Right ventricle myocardium inferior (tissue), 1 donor: Measurements from ENCODE around the gene ALAD. TPM values are rescaled to one million over a fixed set of nuclear protein-coding genes. Genes with fewer than 3 reads are reported as not detected.
"Not testable (repeated sequence)": the region's sequence is repeated elsewhere in the genome, so short reads cannot be mapped to it uniquely, and the experiment has no call there.

Experiments
- ATAC-seq: fragments of 200-7000 bp; cut with Tn5 transposase; one replicate; pipeline ENCODE4 v1.9.1; 2020; ENCODE audit warnings: mild to moderate bottlenecking, moderate library complexity
- DNase-seq: peaks from one replicate; pipeline ENCODE4 v3.0.0; 2021; ENCODE audit errors: missing footprints
- intact Hi-C: fragments of 100-400 bp; cut with DNase I; formaldehyde crosslinking; loops from one replicate; pipeline ENCODE4 v1.11.0; 2022
- total RNA-seq: library from RNA; stranded (reverse); fragmentation: NEBNext Ultra II Directional; extraction: Animal tissue kit (Norgen Biotek cat#: 25700); gene quantifications from one replicate; pipeline ENCODE4 v1.2.1, GENCODE V29; 2021
- donor health status: DM: no; HTN: yes; CAD: no; lungs with severe emphysema.

The ALAD gene
- total RNA-seq, 1 donor from 2014 or later, result 136 TPM

DNA sequence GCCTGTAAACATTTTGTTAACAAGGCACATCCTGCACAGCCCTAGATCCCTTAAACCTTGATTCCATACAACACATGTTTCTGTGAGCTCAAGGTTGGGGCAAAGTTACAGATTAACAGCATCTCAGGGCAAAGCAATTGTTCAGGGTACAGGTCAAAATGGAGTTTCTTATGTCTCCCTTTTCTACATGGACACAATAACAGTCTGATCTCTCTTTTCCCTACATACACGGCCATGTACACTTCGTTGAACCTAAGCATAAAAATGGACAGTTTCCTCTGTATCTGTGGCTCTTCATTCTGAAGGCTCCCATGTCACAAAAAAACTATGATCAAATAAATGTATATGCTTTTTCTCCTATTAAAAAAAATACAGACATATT is 21.3 kb downstream of the ALAD start:
- ATAC-seq, intact Hi-C loops: not testable (repeated sequence)

GRCh38 chr9:113379094-113379828 is 21.8 kb downstream of the ALAD start:
- DNase-seq, intact Hi-C loops, ATAC-seq: not testable (repeated sequence)

More for the DNA sequence above, 21.3 kb downstream of the ALAD start:
- not testable (repeated sequence) for DNase-seq

GRCh38 chr9:113376634-113377567 is 24.2 kb downstream of the ALAD start, which contains the start of gene HDHD3:
Gene HDHD3 (minus strand): TSS chr9:113376986. CDS start chr9:113374354, 2,632 bp downstream.
- intact Hi-C loops, result no loop called here
- ATAC-seq (peak; percentile 85), DNase-seq (peak; percentile 85)

- ATAC-seq (no peak), DNase-seq (no peak)
- intact Hi-C loops, result no loop called here
Observed at GRCh38 chr9:113375057-113376023, 25.7 kb downstream of the ALAD start.

DNA sequence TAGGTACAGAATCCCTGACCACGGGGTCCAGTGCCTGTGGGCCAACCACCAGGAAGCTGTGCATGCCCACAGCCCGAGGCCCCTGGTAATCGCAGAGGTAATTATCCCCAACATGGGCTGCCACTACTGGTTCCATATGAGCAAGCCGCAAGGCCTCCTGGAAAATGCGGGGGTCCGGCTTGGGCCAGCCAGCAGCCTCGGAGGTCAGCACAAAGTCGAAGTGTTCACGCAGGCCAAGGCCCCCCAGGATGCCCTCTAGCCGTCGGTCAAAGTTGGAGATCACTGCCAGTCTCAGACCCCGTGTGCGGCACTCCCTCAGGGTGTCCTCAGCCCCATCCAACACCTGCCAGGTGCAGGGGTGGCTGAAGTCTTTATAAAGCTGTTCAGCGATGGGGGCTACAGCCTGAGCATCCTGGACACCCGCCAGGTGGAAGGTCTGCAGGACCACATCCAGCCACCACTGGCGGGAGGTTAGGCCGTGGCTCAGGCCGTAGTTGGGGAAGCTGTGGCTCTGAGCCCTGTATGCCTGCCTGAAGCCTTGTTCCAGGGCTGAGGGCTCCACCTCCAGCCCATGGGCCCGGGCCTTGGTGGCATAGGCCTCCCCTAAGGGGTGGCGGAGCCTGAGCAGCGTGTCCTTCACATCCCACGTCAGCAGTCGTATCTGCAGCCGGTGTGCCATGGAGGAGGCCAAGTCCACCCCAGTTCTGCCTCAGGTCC is 27.2 kb downstream of the ALAD start:
- DNase-seq (no peak), ATAC-seq (no peak)
- intact Hi-C loops, result no loop called here

- DNase-seq, result no peak
- no peak for ATAC-seq
- intact Hi-C loops, result no loop called here
Observed at GRCh38 chr9:113373256-113373655, 27.8 kb downstream of the ALAD start.

GRCh38 chr9:113372059-113372458 is 29.0 kb downstream of the ALAD start:
- ATAC-seq (no peak), DNase-seq (no peak)
- intact Hi-C loops, result no loop called here

GRCh38 chr9:113370806-113371325 is 30.2 kb downstream of the ALAD start:
- intact Hi-C loops, result no loop called here
- no peak for DNase-seq
- ATAC-seq, result no peak

GRCh38 chr9:113369855-113370140 is 31.3 kb downstream of the ALAD start:
- ATAC-seq, result no peak
- DNase-seq, result no peak
- intact Hi-C loops, result no loop called here

- DNase-seq (no peak), ATAC-seq (no peak)
- intact Hi-C loops, result no loop called here
Observed at GRCh38 chr9:113368982-113369854, 31.9 kb downstream of the ALAD start.

GRCh38 chr9:113368348-113368981 is 32.6 kb downstream of the ALAD start:
- no peak for ATAC-seq
- no peak for DNase-seq

DNA sequence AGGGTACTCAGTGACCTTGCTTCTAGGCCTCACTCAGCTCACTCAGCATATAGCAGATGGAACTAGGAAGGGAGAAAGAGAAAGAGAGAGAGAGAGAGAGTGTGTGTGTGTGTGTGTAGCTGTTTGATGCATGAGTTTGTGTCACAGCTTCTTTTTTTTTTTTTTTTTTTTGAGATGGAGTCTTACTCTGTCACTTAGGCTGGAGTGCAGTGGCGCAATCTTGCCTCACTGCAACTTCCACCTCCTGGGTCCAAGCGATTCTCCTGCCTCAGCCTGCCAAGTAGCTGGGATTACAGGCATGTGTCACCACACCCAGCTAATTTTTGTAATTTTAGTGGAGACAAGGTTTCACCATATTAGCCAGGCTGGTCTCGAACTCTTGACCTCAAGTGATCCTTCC is 35.4 kb downstream of the ALAD start:
- intact Hi-C loops, DNase-seq, ATAC-seq: not testable (repeated sequence)

More at GRCh38 chr9:113368348-113368981, 32.6 kb downstream of the ALAD start:
- intact Hi-C loops, result no loop called here

DNA sequence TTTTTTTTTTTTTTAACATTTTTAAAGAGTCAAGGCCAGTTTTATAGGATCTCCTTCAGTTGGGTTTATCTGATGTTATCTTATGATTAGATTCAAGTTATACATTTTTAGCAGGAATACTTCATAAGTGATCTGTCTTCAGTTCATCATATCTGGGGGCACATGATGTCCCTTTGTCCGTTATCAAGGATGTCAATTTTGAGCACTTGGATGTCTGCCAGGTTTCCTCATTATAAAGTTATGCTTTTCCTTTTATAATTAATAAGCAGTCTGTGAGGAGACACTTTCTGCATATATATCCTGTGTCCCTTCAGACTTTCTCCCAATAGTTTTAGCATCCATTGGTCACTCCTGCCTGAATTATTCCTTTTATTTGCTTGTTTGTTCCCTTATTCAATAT is 36.1 kb downstream of the ALAD start:
- intact Hi-C loops, result no loop called here
- DNase-seq (no peak), ATAC-seq (no peak)

DNA sequence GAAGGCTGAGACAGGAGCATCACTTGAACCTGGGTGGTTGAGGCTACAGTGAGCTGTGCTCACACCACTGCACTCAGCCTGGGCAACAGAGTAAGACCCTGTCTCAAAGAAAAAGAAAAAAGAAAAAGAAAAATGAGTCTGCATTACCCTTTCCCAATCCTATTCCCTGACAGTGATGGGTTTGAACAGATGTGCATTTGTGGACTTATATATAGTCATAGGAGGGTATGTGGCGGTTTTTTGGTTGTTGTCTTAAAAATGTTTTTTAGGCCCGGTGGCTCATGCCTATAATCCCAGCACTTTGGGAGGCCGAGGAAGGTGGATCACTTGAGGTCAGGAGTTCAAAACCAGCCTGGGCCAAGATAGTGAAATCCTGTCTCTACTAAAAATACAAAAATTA is 37.7 kb downstream of the ALAD start:
- intact Hi-C loops, result no loop called here
- no peak for ATAC-seq
- no peak for DNase-seq

DNA sequence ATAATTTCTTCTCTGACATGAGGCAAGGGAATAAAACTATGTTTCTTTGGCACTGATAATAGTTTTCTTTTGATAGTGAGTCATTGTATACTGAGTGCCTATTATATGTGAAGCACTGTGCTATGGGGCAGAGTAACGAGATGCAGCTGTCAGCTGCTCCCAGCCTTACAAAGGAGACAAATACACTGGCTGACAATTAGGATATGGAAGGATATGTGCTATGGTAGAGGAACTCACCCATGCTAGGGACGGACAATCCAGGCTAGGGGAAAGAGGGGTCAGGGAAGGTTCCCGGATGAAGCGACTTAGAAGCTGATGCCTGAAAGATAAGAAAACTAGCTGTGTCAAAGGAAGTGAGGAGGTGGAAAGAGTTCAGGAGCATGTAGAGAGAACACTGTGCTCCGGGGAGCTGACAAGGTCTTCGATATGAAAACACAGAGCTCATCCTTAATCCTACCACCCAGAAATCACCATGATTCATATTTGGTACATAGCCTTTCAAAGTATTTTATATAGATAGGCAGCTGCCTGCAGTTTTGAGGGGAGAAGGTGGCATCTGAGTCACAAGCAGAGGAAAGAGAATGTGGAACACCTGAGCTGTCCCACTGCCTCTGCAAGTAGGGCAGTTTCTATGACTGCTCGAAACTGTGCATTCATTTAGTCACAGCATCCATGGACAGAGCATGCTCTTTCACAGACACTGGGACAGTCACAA is 39.6 kb downstream of the ALAD start:
- DNase-seq, result no peak
- intact Hi-C loops, result no loop called here
- no peak for ATAC-seq

DNA sequence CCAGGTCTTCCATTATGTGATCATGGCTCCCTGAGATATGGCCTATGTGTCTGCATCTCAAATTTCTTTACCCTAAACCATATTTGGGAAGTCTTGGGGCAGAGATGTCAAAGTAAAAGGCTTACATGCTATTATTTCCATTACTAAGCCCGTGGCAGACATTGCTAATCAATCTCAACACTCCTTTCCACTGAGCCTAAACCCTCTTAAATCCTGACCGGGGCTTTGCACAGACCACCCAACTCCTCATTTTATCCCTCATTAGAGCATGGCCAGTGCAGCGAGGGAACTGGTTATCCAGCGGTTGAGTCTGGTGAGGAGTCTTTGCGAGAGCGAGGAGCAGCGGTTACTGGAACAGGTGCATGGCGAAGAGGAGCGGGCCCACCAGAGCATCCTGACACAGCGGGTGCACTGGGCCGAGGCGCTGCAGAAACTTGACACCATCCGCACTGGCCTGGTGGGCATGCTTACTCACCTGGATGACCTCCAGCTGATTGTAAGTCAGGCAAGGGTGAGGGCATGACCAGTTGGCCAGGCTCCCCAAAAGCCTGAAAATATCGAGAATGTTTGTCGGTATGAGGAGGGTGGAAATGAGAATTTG is 40.7 kb downstream of the ALAD start:
- intact Hi-C loops, result no loop called here
- ATAC-seq, result no peak
- DNase-seq, result no peak
